ENCODE measurements around the gene ABHD8. TPM values are rescaled to one million over a fixed set of nuclear protein-coding genes. Genes with fewer than 3 reads are reported as not detected.
A peak's percentile ranks its signal among the peaks of the same experiment; 100 is the strongest.

The ABHD8 gene
- total RNA-seq, 2 experiments from 2014 or later, result 9.3 to 10.1 TPM

DNA sequence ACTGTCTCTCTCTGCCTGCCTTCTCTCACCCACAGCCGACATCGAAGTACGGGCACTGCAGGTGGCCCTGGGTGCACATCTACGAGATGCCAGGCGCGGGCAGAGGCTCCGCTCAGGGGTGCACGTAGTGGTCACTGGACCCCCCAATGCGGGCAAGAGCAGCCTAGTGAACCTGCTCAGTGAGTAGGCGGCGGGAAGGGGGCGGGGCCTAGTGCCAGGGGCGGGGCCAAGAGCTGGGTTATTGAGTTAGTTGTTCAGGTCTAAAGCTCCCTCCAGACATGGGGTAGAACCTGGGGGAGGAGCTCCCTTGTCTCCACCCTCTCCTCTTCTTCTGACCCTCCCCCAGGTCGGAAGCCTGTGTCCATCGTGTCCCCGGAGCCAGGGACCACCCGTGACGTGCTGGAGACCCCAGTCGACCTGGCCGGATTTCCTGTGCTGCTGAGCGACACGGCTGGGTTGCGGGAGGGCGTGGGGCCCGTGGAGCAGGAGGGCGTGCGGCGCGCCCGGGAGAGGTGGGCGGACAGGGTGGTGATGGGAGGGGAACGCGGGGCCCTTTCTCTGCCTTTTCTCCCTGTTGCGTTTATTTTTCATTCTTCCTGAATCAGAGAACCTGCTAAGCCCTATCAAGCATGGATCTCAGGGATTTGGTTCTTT, 36.0 kb upstream of the ABHD8 start:
- Mint-ChIP-seq H3K27ac (no peak overlapping the region), H3K9me3 (no peaks in the 10 kb centered on the region), H3K4me1 (peaks cover 34% of the 10 kb centered on the region), H3K4me3 (peak overlapping the region; percentile 79), H3K36me3 (ENCODE audit: low read depth) (peaks cover 3% of the 10 kb centered on the region), H3K27me3 (no peaks in the 10 kb centered on the region)
- CTCF ChIA-PET, result interaction anchor here (0.5 to 1.4 kb wide), 3 partner anchors 9 to 61 kb away, joined by 3 to 4 read pairs (median 4); no protein-coding TSS in a partner anchor
- peak; percentile 46 for DNase-seq
- POLR2A ChIA-PET, result no interaction called here

DNA sequence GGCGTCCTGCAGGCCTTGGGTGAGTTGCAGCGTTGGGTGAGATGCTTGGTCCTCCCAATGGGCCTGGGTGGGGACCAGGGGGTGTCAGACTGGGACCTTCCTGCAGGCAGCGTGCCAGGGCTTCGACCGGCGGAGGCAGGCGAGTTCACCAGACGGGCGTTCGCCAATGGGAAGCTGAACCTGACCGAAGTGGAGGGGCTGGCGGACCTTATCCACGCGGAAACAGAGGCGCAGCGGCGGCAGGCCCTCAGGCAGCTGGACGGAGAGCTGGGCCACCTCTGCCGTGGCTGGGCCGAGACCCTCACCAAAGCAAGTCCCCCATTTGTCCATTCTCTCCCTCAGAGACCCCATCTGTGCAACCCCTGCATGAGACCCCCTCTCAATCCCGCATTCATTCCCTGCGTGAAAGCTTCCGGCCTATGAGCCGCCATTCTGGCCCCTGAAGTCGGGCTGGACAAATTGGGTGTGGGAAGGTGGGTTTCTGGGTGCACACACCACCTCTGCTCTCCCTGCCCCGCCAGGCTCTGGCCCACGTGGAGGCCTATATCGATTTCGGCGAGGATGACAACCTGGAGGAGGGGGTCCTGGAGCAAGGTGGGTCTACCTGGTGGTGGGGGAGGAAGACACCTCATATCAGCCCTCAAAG, 35.3 kb upstream of the ABHD8 start:
- DNase-seq, result no peak
- CTCF ChIA-PET, result interaction anchor here (0.5 kb wide), 1 partner anchor 61 kb away, joined by 3 read pairs; no protein-coding TSS in a partner anchor
- Mint-ChIP-seq H3K9me3 (no peaks in the 10 kb centered on the region), H3K4me1 (peaks cover 39% of the 10 kb centered on the region), H3K36me3 (ENCODE audit: low read depth) (peaks cover 6% of the 10 kb centered on the region), H3K27ac (peak overlapping the region; percentile 89), H3K4me3 (peak overlapping the region; percentile 79), H3K27me3 (no peaks in the 10 kb centered on the region)
- POLR2A ChIA-PET, result no interaction called here

DNA sequence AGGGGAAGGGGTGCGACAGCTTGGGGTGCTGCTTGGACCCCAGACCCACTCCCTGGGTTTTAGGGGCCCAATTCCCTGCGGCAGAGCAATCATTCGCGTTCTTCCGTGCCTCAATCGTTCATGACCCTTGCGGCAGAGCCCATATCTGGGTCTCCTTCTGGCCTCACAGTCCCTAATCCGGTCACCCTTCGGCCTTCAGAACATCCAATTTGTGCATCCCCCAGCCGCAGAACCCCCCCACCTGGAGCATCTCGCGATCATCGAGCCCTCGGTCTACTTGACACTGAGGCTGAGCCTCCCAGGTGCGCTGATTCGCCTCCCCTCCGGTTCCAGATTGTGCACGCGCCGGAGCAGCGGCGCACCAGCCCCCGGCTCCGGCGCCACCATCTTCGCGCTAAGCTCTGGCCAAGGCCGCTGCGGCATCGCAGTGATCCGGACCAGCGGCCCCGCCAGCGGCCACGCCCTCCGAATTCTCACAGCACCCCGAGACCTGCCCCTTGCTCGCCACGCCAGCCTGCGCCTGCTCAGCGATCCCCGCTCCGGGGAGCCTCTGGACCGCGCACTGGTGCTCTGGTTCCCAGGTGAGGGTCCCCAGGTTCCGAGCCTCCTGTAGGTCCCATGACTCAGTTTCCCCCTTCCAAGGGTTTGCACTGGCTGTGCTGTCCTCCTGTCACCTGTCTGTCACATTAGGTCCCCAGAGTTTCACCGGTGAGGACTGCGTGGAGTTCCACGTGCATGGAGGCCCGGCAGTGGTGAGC, 34.6 kb upstream of the ABHD8 start:
- H3K27me3 Mint-ChIP-seq, result no peaks in the 10 kb centered on the region
- peaks cover 43% of the 10 kb centered on the region for H3K4me1 Mint-ChIP-seq
- peak overlapping the region; percentile 89 for H3K27ac Mint-ChIP-seq
- H3K36me3 Mint-ChIP-seq (ENCODE audit: low read depth), result peaks cover 8% of the 10 kb centered on the region
- ChIA-PET POLR2A (interaction anchor here (0.6 kb wide), 1 partner anchor 73 kb away, joined by 3 read pairs; no protein-coding TSS in a partner anchor), CTCF (no interaction called here)
- peak overlapping the region; percentile 79 for H3K4me3 Mint-ChIP-seq
- H3K9me3 Mint-ChIP-seq, result no peaks in the 10 kb centered on the region
- DNase-seq, result peak; percentile 45

DNA sequence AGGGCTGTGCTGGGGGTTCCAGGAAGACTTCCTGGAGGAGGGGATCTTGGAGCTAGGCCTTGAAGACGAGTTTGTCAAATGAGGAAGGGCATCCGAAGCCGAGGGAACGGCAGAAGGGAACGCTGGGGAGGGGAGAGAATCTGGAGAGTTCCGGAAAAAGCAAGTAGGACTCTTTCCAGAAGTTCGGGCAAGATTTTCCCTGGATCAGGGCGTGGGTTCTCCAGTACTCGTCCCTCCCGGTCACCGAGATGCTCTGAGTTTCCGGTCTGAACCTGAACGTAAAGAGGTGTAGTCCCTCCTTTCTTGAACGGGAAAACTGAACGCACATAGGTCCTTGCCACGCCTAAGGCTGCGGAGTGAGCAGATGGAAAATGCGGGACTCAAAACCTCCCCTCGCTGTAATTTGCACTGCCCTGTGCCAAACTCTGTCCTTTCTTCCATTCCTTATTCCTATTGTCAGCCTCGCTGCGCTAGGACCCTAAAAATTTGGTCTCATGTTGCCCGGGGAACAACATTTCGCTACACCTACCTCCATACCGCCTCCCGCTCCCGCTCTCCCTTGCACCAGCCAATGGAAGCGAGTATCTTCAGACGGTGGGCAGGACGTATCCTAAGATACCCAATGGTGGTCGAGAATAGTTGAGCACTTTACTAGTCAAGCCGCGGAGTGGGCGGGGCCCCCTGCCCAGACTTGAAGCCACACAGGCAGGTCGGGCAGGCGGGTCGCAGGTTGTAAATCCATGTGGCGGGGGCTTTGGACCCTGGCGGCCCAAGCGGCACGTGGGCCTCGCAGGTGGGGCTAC, 33.8 kb upstream of the ABHD8 start, which contains the start of gene GTPBP3:
GTPBP3 (plus strand) TSS at position 682 of the 803 bp plus-strand sequence; CDS start at position 741, 59 bp downstream.
- ChIA-PET POLR2A (interaction anchor here (0.6 kb wide), 1 partner anchor 72 kb away, joined by 3 read pairs; no protein-coding TSS in a partner anchor), CTCF (no interaction called here)
- H3K4me1 Mint-ChIP-seq, result peaks cover 49% of the 10 kb centered on the region

DNA sequence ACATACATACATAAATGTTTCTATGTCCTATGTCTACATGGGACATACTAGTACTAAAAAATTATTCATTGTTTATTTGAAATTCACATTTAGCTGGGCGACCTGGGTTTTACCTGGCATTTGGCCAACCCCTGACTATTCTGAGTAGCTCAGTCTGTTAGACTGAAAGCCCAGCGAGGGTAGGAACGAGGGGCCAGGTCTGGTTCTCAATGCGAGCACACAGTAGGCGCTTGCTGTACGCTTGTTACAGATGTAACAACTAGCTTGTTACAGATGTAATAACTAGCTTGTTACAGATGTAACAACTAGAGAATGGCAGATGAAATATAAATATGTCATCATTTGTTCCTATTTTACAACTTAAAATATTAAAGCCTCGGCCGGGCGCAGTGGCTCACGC, 32.4 kb upstream of the ABHD8 start:
- Mint-ChIP-seq H3K4me1 (peaks cover 51% of the 10 kb centered on the region), H3K36me3 (ENCODE audit: low read depth) (peaks cover 16% of the 10 kb centered on the region), H3K27me3 (peaks cover 2% of the 10 kb centered on the region), H3K9me3 (no peaks in the 10 kb centered on the region), H3K27ac (no peak overlapping the region), H3K4me3 (peak overlapping the region; percentile 49)
- ChIA-PET POLR2A (no interaction called here), CTCF (interaction anchor here (0.6 kb wide), 2 partner anchors 285 to 1405 kb away, joined by 3 to 4 read pairs; no protein-coding TSS in a partner anchor)
- no peak for DNase-seq

More for the DNA sequence above, 33.8 kb upstream of the ABHD8 start, which contains the start of gene GTPBP3:
- Mint-ChIP-seq H3K27ac (peak within 1 kb of the TSS; percentile 89), H3K36me3 (ENCODE audit: low read depth) (peaks cover 12% of the 10 kb centered on the region), H3K27me3 (no peaks in the 10 kb centered on the region), H3K9me3 (no peaks in the 10 kb centered on the region), H3K4me3 (peak within 1 kb of the TSS; percentile 79)
- DNase-seq, result peak; percentile 99

DNA sequence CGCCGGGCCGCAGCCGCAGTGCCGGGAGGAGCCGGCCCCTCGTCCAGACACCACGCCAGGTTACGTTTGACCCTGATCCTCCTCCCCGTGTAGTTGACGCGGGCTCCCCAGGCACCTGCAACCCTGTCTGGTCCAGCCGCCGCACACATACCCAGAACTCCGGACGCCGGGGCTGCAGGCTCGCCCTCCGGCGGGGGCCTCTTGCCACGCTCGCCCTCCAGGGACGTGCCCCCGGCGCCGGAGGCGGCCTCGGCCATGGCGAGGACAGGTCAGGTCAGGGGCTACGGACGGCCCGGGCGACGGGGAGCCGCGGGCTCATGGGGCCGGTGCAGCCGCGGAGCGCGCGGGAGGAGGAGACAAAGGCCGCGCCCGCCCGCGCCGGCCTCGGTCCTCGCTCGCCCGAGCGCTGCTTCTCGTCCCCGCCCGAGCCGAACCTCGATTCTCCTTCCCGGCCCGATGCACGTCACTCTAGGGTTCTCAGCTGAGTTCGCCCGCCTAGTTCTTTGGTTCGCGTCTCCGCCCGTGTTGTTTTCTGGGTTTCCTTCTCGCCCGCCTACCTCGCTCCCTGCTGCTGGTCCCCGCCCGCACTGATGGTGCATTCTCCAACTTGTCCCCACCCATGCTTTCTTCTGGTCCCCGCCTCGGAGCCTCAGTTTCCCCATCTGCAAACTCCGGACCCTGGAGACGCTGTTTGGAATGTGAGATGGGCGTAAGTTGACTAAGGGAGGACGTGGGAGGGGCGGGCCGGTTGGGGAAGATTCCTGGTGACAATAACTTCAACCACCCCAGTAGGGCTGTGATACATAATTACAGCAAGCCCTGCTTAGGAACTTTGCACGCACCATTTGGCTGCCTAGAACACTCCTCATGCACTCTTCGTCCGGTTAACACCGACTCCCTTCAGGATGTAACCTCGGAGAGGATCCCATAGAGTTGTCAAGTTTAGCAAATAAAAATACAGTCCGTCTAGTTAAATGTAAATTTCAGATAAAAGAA, 31.5 kb upstream of the ABHD8 start, which contains the start of gene ANO8:
ANO8 (minus strand) TSS at position 442 of the 996 bp plus-strand sequence; CDS start at position 257, 185 bp downstream.
- POLR2A ChIA-PET, result no interaction called here
- peak within 1 kb of the TSS; percentile 86 for H3K4me3 Mint-ChIP-seq
- H3K36me3 Mint-ChIP-seq (ENCODE audit: low read depth), result peaks cover 18% of the 10 kb centered on the region
- peaks cover 11% of the 10 kb centered on the region for H3K27me3 Mint-ChIP-seq
- CTCF ChIA-PET, result interaction anchor here (0.6 to 0.8 kb wide), 3 partner anchors 26 to 1406 kb away, joined by 3 to 4 read pairs (median 4); partner anchors contain the start of genes DDA1 and MVB12A
- H3K4me1 Mint-ChIP-seq, result peaks cover 55% of the 10 kb centered on the region
- no peaks in the 10 kb centered on the region for H3K9me3 Mint-ChIP-seq
- peak; percentile 97 for DNase-seq
- peak within 1 kb of the TSS; percentile 95 for H3K27ac Mint-ChIP-seq

DNA sequence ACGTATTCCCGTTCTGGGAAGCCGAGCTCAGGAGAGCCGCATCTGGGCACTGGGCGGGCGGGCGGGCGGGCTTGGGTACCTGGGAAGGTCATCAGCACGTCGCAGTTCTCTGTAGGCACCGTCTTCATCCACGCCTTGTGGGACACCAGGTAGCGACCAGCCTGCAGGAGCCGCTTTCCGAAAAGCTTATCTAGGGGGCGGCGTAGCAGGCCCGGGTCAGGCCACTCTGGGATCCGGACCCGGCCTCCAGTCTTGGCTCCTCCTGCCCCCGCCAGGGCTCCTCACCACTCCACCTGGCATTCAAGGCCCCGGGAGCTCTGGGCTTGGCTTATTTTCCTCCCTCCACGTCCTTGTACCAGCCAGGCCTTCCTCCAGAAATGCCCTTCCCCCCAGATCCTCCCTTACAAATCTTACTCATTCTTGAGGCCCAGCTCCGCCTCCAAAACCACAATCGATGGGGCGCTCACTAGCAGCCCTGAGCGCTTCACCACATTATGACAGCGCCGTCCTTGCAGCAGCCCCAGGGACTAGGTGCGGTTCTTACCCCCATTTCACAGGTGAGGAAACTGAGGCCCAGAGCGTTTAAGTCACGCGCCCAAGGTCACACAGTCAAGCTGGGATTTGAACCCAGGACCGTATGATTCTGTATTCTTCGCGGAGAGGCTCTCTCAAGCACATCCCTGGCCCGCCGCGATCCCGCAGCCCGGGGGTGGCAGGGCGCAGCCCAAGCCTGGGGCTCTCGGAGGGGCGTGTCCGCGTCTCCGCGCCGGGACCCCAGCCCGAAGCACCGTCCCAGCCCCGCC, 30.6 kb upstream of the ABHD8 start:
- DNase-seq, result peak; percentile 84
- POLR2A ChIA-PET, result no interaction called here
- Mint-ChIP-seq H3K4me1 (peaks cover 52% of the 10 kb centered on the region), H3K27me3 (peaks cover 13% of the 10 kb centered on the region), H3K36me3 (ENCODE audit: low read depth) (peaks cover 16% of the 10 kb centered on the region), H3K4me3 (peak overlapping the region; percentile 86), H3K27ac (peak overlapping the region; percentile 95), H3K9me3 (no peaks in the 10 kb centered on the region)
- CTCF ChIA-PET, result interaction anchor here (0.5 to 2.2 kb wide), 10 partner anchors 10 to 86 kb away, joined by 3 to 7 read pairs (median 4); partner anchors contain the start of genes DDA1, MRPL34 and MVB12A

DNA sequence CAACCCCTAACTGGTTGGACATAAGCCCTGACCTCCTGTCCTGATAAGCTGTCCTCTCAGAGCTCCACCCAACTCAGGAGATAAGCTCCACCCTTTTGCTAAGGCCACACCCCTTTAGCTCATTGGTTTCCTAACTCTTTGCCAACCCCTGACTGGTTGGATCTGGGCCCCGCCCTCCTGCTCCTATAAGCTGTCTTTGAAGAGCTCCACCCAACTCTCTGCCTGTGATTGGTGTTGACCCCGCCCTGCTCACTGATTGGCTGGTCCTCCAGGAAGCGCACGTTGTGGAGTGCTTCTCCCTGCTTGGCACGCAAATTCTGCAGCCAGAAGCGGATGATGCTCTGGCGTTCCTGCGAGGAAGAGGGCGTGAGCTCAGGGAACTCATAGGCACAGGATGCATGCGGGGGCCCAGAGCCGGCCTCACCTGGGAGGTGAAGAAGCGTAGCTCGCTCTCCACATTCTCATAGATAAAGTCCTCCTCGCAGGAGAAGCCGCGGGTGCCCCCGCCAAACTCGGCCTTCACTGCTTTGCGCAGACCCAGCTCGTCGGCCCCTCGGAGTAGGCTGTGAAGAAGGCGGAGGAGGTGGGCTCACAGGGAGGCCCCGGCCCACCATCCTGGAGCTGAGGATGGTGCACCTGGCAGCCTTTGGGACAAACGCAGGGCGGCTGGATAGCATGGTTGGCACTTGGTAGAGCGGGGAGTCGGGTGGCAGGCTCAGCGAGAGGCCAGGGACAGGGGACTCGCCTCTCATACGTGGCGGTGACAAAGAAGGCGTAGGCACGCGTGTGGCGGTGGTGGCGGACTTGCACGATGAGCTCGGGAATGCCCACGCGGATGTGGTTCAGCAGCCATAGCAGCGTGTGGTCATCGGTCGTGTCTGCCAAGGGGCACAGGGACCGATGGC, 29.7 kb upstream of the ABHD8 start:
- Mint-ChIP-seq H3K9me3 (no peaks in the 10 kb centered on the region), H3K4me3 (peak overlapping the region; percentile 54), H3K27me3 (peaks cover 13% of the 10 kb centered on the region), H3K36me3 (ENCODE audit: low read depth) (peaks cover 16% of the 10 kb centered on the region), H3K27ac (no peak overlapping the region), H3K4me1 (peaks cover 43% of the 10 kb centered on the region)
- POLR2A ChIA-PET, result no interaction called here
- CTCF ChIA-PET, result interaction anchor here (0.5 to 2.2 kb wide), 14 partner anchors 9 to 73 kb away, joined by 3 to 7 read pairs (median 4); partner anchors contain the start of genes DDA1 and MRPL34
- DNase-seq, result peak; percentile 55

DNA sequence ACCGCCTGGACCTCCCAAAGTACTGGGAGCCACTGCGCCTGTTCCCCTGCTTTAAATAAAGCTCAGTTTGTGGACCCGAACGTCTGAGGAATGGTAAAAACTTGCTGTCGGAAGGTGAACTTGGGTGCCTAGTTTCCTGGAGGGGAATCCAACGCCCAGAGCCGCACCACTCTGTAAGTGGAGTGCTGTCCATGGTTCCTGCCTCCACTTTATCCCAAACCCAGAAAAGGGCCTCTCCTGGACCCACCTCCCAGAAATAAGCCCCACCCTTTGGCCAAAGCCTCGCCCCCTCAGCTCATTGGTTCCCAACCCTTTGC, 29.1 kb upstream of the ABHD8 start:
- ChIA-PET POLR2A (no interaction called here), CTCF (interaction anchor here (0.6 to 2.2 kb wide), 9 partner anchors 8 to 416 kb away, joined by 3 to 7 read pairs (median 3); partner anchors contain the start of gene MRPL34)
- Mint-ChIP-seq H3K9me3 (no peaks in the 10 kb centered on the region), H3K36me3 (ENCODE audit: low read depth) (peaks cover 16% of the 10 kb centered on the region), H3K4me3 (no peak overlapping the region), H3K4me1 (peaks cover 42% of the 10 kb centered on the region), H3K27me3 (peaks cover 13% of the 10 kb centered on the region), H3K27ac (no peak overlapping the region)
- no peak for DNase-seq
